ENCODE data around the gene DEFB123. TPM values are rescaled to one million over a fixed set of nuclear protein-coding genes. Genes with fewer than 3 reads are reported as not detected.
A peak's percentile ranks its signal among the peaks of the same experiment; 100 is the strongest.

The DEFB123 gene
- total RNA-seq, 1 donor from 2014 or later: not detected

GRCh38 chr20:31474758-31475427 lies 34.5 kb downstream of the DEFB123 start, which contains the start of the genes DEFB124 and REM1:
Gene DEFB124, minus strand, starts transcription at chr20:31475127. Its CDS starts 2,114 bp downstream, at chr20:31473013.
Gene REM1, plus strand, starts transcription at chr20:31475288. Its CDS starts 1,158 bp downstream, at chr20:31476446.
- DNase-seq (ENCODE audit: low read depth): no peak
- no peak for TF ChIP-seq CTCF (conservative IDR thresholded peaks at IDR 0.05; ENCODE audit: low read depth, low read length)
- H3K4me3 ChIP-seq (ENCODE audit: low read depth, low read length): no peak within 1 kb of the TSS

- no peak for TF ChIP-seq CTCF (conservative IDR thresholded peaks at IDR 0.05; ENCODE audit: low read depth, low read length)
- DNase-seq (ENCODE audit: low read depth): no peak
- H3K4me3 ChIP-seq (ENCODE audit: low read depth, low read length): no peak overlapping the region
Observed at GRCh38 chr20:31475472-31476293, 35.3 kb downstream of the DEFB123 start.

- no peak overlapping the region for H3K4me3 ChIP-seq (ENCODE audit: low read depth, low read length)
- no peak for TF ChIP-seq CTCF (conservative IDR thresholded peaks at IDR 0.05; ENCODE audit: low read depth, low read length)
- no peak for DNase-seq (ENCODE audit: low read depth)
Observed at GRCh38 chr20:31476294-31476585, 35.8 kb downstream of the DEFB123 start.

- TF ChIP-seq CTCF (conservative IDR thresholded peaks at IDR 0.05; ENCODE audit: low read depth, low read length): no peak
- H3K4me3 ChIP-seq (ENCODE audit: low read depth, low read length): no peak overlapping the region
- no peak for DNase-seq (ENCODE audit: low read depth)
Observed at GRCh38 chr20:31476643-31477215, 36.3 kb downstream of the DEFB123 start.

- H3K4me3 ChIP-seq (ENCODE audit: low read depth, low read length): no peak overlapping the region
- TF ChIP-seq CTCF (conservative IDR thresholded peaks at IDR 0.05; ENCODE audit: low read depth, low read length): no peak
- DNase-seq (ENCODE audit: low read depth): no peak
Observed at GRCh38 chr20:31484001-31484400, 43.6 kb downstream of the DEFB123 start.

GRCh38 chr20:31485450-31486339 lies 45.3 kb downstream of the DEFB123 start:
- TF ChIP-seq CTCF (conservative IDR thresholded peaks at IDR 0.05; ENCODE audit: low read depth, low read length): no peak
- DNase-seq (ENCODE audit: low read depth): no peak
- H3K4me3 ChIP-seq (ENCODE audit: low read depth, low read length): peak overlapping the region; percentile 23

Data from epithelial cell of proximal tubule (primary cell).